Measurements from ENCODE around the gene KCNJ16.

The KCNJ16 gene

DNA sequence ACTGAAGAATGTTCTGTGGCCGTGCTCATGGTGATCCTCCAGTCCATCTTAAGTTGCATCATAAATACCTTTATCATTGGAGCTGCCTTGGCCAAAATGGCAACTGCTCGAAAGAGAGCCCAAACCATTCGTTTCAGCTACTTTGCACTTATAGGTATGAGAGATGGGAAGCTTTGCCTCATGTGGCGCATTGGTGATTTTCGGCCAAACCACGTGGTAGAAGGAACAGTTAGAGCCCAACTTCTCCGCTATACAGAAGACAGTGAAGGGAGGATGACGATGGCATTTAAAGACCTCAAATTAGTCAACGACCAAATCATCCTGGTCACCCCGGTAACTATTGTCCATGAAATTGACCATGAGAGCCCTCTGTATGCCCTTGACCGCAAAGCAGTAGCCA is 57.5 kb downstream of the KCNJ16 start:
- TF ChIP-seq CTCF (IDR thresholded peaks at IDR 0.05; ENCODE audit: insufficient read depth, low read length, missing control alignments), result no peak
- CTCF ChIA-PET, result no interaction called here
- DNase-seq (ENCODE audit: low read depth, low spot score), result no peak
- POLR2A ChIA-PET, result no interaction called here
- no peak overlapping the region for H3K4me3 ChIP-seq (ENCODE audit: low read depth, low read length)

DNA sequence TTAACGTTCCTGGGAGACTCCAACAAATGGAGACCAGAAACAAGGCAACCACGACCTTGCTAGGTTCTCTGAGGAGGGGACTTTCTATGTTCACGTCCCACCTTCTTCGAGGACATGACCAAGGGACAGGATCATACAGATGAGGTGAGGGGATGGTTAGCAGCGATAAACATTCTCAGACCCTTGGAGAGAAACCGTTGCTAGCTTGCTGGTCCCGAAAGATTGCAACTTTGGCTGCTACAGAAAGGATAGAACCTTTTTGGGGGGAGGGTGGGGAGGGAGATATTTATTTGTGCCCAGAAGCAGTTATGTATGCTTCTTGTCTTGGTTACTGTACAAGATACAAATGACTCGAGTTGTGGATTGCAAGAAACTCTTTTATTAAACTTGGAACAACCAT is 59.0 kb downstream of the KCNJ16 start:
- no peak for TF ChIP-seq CTCF (IDR thresholded peaks at IDR 0.05; ENCODE audit: insufficient read depth, low read length, missing control alignments)
- POLR2A ChIA-PET, result no interaction called here
- DNase-seq (ENCODE audit: low read depth, low spot score), result no peak
- H3K4me3 ChIP-seq (ENCODE audit: low read depth, low read length), result no peak overlapping the region
- CTCF ChIA-PET, result no interaction called here

DNA sequence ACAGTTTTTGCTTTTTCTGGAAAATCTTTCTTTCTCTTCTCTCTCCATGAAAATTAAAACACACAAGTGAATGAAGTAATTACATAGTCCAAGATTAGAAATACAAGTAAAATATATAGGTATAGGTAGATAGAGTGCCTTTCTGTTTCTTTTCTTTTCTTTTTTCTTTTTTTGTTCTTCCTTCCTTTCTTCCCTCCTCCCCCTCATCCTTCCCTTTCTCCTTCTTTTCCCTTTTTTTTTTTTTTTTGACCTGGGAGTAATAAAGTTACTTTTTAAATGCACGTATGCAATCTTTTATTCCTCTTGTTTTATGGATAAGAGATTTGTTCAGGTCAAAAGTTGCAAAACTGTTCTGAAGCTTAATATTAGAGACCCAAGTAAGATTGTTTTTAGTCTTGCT is 59.8 kb downstream of the KCNJ16 start:
- POLR2A ChIA-PET, result no interaction called here
- CTCF ChIA-PET, result no interaction called here
- no peak for TF ChIP-seq CTCF (IDR thresholded peaks at IDR 0.05; ENCODE audit: insufficient read depth, low read length, missing control alignments)
- no peak overlapping the region for H3K4me3 ChIP-seq (ENCODE audit: low read depth, low read length)
- DNase-seq (ENCODE audit: low read depth, low spot score), result no peak

DNA sequence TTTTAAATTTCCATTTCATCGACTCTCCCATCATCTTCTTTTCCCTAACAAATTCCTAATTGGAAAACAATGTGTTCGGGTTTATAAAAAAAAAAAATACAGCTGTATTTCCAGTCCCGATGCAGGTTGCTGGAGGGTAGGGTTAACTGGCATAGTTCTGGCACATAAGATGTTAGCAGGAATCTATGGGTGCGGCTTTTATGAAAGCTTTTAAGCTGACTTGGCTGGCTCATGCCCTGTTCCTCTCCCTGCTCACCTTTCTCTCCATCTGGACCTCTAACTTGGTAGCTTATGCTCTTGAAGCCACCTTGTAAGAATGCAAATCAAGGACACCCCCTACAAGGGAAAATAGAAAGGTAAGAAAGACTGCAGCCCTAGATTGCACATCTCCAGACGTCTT is 61.1 kb downstream of the KCNJ16 start:
- no peak for TF ChIP-seq CTCF (IDR thresholded peaks at IDR 0.05; ENCODE audit: insufficient read depth, low read length, missing control alignments)
- no peak for DNase-seq (ENCODE audit: low read depth, low spot score)
- no peak overlapping the region for H3K4me3 ChIP-seq (ENCODE audit: low read depth, low read length)
- ChIA-PET CTCF (no interaction called here), POLR2A (no interaction called here)

GRCh38 chr17:70137451-70138230 is 62.6 kb downstream of the KCNJ16 start:
- POLR2A ChIA-PET, result no interaction called here
- DNase-seq (ENCODE audit: low read depth, low spot score), result peak; percentile 23
- CTCF ChIA-PET, result interaction anchor here (8.2 kb wide), 1 partner anchor 529 kb away, joined by 114 read pairs; no protein-coding TSS in a partner anchor
- H3K4me3 ChIP-seq (ENCODE audit: low read depth, low read length), result no peak overlapping the region; the same call in 1 of the 2 replicates
- no peak for TF ChIP-seq CTCF (IDR thresholded peaks at IDR 0.05; ENCODE audit: insufficient read depth, low read length, missing control alignments)

- no peak overlapping the region for H3K4me3 ChIP-seq (ENCODE audit: low read depth, low read length)
- TF ChIP-seq CTCF (IDR thresholded peaks at IDR 0.05; ENCODE audit: insufficient read depth, low read length, missing control alignments), result no peak
- no peak for DNase-seq (ENCODE audit: low read depth, low spot score)
- CTCF ChIA-PET, result interaction anchor here (8.2 kb wide), 1 partner anchor 530 kb away, joined by 114 read pairs; no protein-coding TSS in a partner anchor
- POLR2A ChIA-PET, result no interaction called here
Measured at GRCh38 chr17:70138291-70138865, 63.4 kb downstream of the KCNJ16 start.

Data from AG04449 (cell line).